Measurements from ENCODE around the gene RAB11FIP3. TPM values are rescaled to one million over a fixed set of nuclear protein-coding genes. Genes with fewer than 3 reads are reported as not detected.

The RAB11FIP3 gene
- total RNA-seq, 1 donor from 2014 or later = 47.0 TPM

GRCh38 chr16:552171-552570 lies 126.7 kb downstream of the RAB11FIP3 start:
- Histone ChIP-seq H3K27ac (no peak overlapping the region), H3K9me3 (no peaks in the 10 kb centered on the region), H3K4me3 (no peak overlapping the region), H3K27me3 (no peaks in the 10 kb centered on the region), H3K36me3 (peaks cover 43 to 53% of the 10 kb centered on the region in 2 donors), H3K4me1 (no peaks in the 10 kb centered on the region)
- intact Hi-C loops (cut with DNase I) = no loop called here
- TF ChIP-seq CTCF (IDR thresholded peaks at IDR 0.05) = no peak
- no peak for DNase-seq (ENCODE audit: low spot score in 2 of 2)

GRCh38 chr16:553601-554296 lies 128.3 kb downstream of the RAB11FIP3 start:
- intact Hi-C loops (cut with DNase I) = no loop called here
- Histone ChIP-seq H3K4me3 (no peak overlapping the region), H3K36me3 (peaks cover 35 to 39% of the 10 kb centered on the region in 2 donors), H3K27ac (no peak overlapping the region), H3K4me1 (no peaks in the 10 kb centered on the region), H3K9me3 (no peaks in the 10 kb centered on the region), H3K27me3 (no peaks in the 10 kb centered on the region)
- DNase-seq (ENCODE audit: low spot score in 2 of 2) = no peak
- no peak for TF ChIP-seq CTCF (IDR thresholded peaks at IDR 0.05)

GRCh38 chr16:554297-554621 lies 128.8 kb downstream of the RAB11FIP3 start:
- H3K27ac ChIP-seq = no peak overlapping the region
- intact Hi-C loops (cut with DNase I) = no loop called here
- peaks cover 30 to 34% of the 10 kb centered on the region in 2 donors for H3K36me3 ChIP-seq
- H3K4me1 ChIP-seq = no peaks in the 10 kb centered on the region
- no peak for TF ChIP-seq CTCF (IDR thresholded peaks at IDR 0.05)
- no peak for DNase-seq (ENCODE audit: low spot score in 2 of 2)
- H3K4me3 ChIP-seq = no peak overlapping the region
- no peaks in the 10 kb centered on the region for H3K9me3 ChIP-seq
- peaks cover 3% of the 10 kb centered on the region for H3K27me3 ChIP-seq

- H3K27ac ChIP-seq = no peak overlapping the region
These were observed 129.4 kb downstream of the RAB11FIP3 start for GRCh38 chr16:554640-555365.

More at GRCh38 chr16:554640-555365, 129.4 kb downstream of the RAB11FIP3 start:
- no peak for DNase-seq (ENCODE audit: low spot score in 2 of 2)
- intact Hi-C loops (cut with DNase I) = no loop called here
- Histone ChIP-seq H3K27me3 (peaks cover 7% of the 10 kb centered on the region), H3K9me3 (no peaks in the 10 kb centered on the region), H3K36me3 (peaks cover 27 to 28% of the 10 kb centered on the region in 2 donors), H3K4me1 (peaks cover 0 to 2% of the 10 kb centered on the region in 2 donors), H3K4me3 (no peak overlapping the region)
- no peak for TF ChIP-seq CTCF (IDR thresholded peaks at IDR 0.05)
